ENCODE data around the gene STARD8. TPM values are rescaled to one million over a fixed set of nuclear protein-coding genes. Genes with fewer than 3 reads are reported as not detected.

STARD8 gene
- total RNA-seq, 1 donor: 2.0 TPM

DNA sequence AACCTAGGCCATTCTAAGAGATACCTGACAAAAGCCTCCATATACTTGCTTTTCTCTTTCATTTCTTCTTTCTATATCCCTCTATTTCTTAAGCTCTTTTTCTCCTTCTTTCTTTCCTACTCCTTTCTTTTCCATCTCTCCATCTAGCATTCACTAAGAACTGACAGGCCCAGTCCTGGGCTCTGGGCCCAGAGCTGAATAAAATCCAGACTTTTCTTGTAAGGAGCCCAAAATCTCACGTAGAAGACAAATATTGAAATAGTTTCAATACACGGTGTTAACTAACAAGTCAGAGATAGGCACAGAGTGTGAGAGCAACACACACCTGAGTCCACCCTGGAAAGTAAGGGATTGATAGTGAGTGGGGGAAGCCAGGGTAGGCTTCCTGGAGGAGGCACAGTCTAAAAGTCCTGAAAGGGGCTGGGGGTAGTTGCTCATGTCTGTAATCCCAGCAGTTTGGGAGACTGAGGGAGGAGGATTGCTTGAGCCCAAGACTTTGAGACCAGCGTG lies 108.2 kb downstream of the STARD8 start:
- Histone ChIP-seq H3K4me3 (ENCODE audit: low read length) (no peak overlapping the region), H3K9me3 (ENCODE audit: low read depth, low read length) (no peaks in the 10 kb centered on the region), H3K27me3 (ENCODE audit: insufficient read depth, low read length) (no peaks in the 10 kb centered on the region), H3K4me1 (ENCODE audit: insufficient read depth, low read length) (no peaks in the 10 kb centered on the region)

DNA sequence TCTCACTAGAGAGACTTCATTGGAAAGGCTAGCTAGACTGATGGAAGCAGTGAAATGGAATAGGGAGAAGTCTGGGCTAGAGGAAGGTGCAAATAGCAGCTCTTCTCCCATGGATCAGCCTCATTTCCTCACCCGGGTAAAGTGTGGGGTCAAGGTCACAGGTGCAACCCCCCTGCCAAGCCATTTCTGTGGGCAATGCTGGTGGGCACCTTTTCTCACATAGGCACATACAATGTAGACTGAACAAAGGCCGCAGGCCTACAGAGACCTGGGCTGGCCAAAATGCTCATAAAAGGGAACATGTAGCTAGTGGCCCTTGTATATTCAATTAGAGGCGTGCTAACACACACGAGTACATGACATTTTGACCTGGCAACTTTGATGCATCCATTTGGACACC lies 109.9 kb downstream of the STARD8 start:
- no peaks in the 10 kb centered on the region for H3K4me1 ChIP-seq (ENCODE audit: insufficient read depth, low read length)
- no peak overlapping the region for H3K4me3 ChIP-seq (ENCODE audit: low read length)
- no peaks in the 10 kb centered on the region for H3K27me3 ChIP-seq (ENCODE audit: insufficient read depth, low read length)
- H3K9me3 ChIP-seq (ENCODE audit: low read depth, low read length): no peaks in the 10 kb centered on the region

DNA sequence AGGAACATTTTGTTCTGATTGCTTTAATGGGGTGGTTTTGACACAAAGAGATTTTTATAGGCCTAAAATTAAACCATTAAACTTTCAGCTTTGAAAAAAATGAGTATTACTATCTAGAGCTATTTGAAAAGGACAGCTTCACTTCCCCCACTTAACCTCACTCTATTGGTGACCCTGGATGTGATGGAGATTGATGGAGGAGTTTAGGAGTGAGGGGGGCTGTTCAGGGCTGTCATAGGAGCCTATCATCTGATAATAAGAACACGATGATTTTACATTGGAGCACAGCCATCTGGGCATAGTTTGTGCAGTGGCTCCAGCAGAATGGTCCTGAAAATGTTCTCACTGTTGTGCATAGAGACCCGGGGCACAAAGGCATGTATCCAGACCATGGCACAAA lies 110.3 kb downstream of the STARD8 start:
- Histone ChIP-seq H3K4me1 (ENCODE audit: insufficient read depth, low read length) (no peaks in the 10 kb centered on the region), H3K9me3 (ENCODE audit: low read depth, low read length) (no peaks in the 10 kb centered on the region), H3K4me3 (ENCODE audit: low read length) (no peak overlapping the region), H3K27me3 (ENCODE audit: insufficient read depth, low read length) (no peaks in the 10 kb centered on the region)

DNA sequence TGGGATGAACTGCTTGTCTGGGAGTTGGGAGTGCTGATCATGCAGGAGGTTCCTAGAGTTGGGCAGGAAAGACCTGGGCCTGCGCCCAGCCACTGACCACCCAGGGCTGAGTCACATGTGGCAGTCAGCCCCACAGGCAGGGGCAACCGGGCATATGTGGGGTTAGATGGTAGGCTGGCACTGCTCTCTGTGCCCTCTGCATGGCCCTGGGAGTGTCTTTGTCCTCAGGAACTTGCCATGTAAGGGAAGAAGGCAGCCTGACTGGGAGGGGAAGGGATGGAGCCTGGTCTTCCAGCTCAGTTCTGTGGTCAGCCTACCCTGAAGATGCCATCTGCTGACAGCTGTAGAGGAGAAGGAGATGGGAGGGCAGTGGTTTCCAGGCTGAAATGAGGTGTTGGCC lies 111.2 kb downstream of the STARD8 start:
- Histone ChIP-seq H3K4me1 (ENCODE audit: insufficient read depth, low read length) (no peaks in the 10 kb centered on the region), H3K27me3 (ENCODE audit: insufficient read depth, low read length) (no peaks in the 10 kb centered on the region), H3K4me3 (ENCODE audit: low read length) (no peak overlapping the region), H3K9me3 (ENCODE audit: low read depth, low read length) (no peaks in the 10 kb centered on the region)

DNA sequence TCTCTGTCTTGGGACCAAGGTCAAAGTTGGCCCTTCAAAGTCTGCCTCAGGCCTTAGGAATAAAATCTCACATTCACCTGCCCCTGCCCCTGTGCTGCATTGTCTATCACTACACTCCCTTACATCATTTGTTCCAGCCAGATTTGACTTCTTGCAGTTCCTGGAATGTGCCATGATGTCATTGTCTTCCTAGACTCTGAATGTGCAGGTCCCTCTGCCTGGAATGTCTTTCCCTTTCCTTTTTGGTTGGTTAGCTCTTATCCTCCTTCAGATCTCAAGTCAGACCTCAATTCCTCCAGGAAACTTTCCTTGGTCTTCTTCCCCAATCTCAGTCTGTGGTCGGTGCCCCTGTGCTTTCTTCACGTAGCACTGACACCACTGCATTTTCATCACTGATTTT lies 113.6 kb downstream of the STARD8 start:
- Histone ChIP-seq H3K4me1 (ENCODE audit: insufficient read depth, low read length) (no peaks in the 10 kb centered on the region), H3K4me3 (ENCODE audit: low read length) (no peak overlapping the region), H3K27me3 (ENCODE audit: insufficient read depth, low read length) (no peaks in the 10 kb centered on the region), H3K9me3 (ENCODE audit: low read depth, low read length) (no peaks in the 10 kb centered on the region)

DNA sequence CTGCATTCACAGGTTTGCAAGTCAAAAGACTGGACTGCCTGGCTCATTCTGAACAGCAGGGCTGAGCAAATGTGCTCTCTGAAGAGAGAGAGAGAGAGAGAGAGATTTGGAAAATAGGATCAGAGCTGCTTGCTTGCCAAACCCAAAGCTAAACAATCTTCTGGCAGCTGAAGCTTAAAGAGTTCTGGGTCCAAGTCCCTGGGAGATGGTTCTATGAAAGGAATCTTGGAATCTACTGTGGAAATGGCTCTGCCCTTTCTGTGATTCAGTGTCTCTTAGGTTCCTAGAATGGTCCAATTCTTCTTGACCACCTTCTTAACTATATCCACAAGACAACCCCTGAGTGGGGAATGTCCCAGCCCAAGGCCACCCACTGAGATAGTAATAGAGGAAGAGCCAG lies 115.3 kb downstream of the STARD8 start:
- no peaks in the 10 kb centered on the region for H3K4me1 ChIP-seq (ENCODE audit: insufficient read depth, low read length)
- no peak overlapping the region for H3K4me3 ChIP-seq (ENCODE audit: low read length)
- no peaks in the 10 kb centered on the region for H3K9me3 ChIP-seq (ENCODE audit: low read depth, low read length)
- no peaks in the 10 kb centered on the region for H3K27me3 ChIP-seq (ENCODE audit: insufficient read depth, low read length)

DNA sequence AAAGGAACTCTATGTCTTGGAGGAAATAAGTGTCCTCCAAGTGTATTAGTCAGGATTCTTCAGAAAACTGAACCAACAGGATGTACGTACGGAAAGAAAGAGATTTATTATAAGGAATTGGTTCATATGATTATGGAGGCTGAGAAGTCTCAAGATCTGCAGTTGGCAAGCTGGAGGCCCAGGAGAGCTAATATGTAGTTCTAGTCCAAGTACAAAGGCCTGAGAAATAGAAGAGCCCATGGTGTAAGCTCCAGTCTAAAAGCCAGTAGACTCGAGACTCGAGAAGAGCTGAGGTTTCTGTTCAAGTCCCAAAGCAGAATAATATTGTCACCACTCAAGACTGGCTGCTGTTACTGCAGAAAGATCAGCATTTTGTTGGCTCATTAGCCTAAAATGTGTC lies 116.0 kb downstream of the STARD8 start:
- H3K4me1 ChIP-seq (ENCODE audit: insufficient read depth, low read length): no peaks in the 10 kb centered on the region
- H3K9me3 ChIP-seq (ENCODE audit: low read depth, low read length): no peaks in the 10 kb centered on the region
- H3K27me3 ChIP-seq (ENCODE audit: insufficient read depth, low read length): no peaks in the 10 kb centered on the region
- H3K4me3 ChIP-seq (ENCODE audit: low read length): no peak overlapping the region

Other genes starting within 250 kb of the STARD8 start
- gene OPHN1, start 214.2 kb upstream of the STARD8 start, total RNA-seq: 2.0 TPM
- gene YIPF6, start 148.6 kb upstream of the STARD8 start, total RNA-seq: 8.5 TPM
- 4.6 TPM for gene EFNB1, start 181.4 kb downstream of the STARD8 start, total RNA-seq